Measurements from ENCODE around the gene LRP8. TPM values are rescaled to one million over a fixed set of nuclear protein-coding genes. Genes with fewer than 3 reads are reported as not detected.

LRP8 gene
- total and polyA plus RNA-seq, 2 of the 13 experiments (the other 11 are each of a cell fraction or from before 2014, with no cell fraction given): 17.3 to 17.4 TPM

- H3K4me1 ChIP-seq (ENCODE audit: insufficient read depth, low read length): no peaks in the 10 kb centered on the region
- CTCF ChIA-PET (ENCODE audit: low intra/inter-chr PET ratio, low total read pairs): no interaction called here
- H3K4me2 ChIP-seq (ENCODE audit: low read depth, low read length): no peak overlapping the region
- TF ChIP-seq ZFP90 (CRISPR knock-in tag; IDR thresholded peaks at IDR 0.05; ENCODE audit: borderline replicate concordance): no peak
- TF ChIP-seq ZNF142 (CRISPR knock-in tag; IDR thresholded peaks at IDR 0.05): no peak
- no peak for TF ChIP-seq SIX1 (CRISPR knock-in tag; IDR thresholded peaks at IDR 0.05; ENCODE audit: borderline replicate concordance)
- TF ChIP-seq SATB2 (CRISPR knock-in tag; IDR thresholded peaks at IDR 0.05): no peak
- no peak for TF ChIP-seq MIXL1 (CRISPR knock-in tag; IDR thresholded peaks at IDR 0.05)
- TF ChIP-seq ZNF546 (CRISPR knock-in tag; conservative IDR thresholded peaks at IDR 0.05): no peak
- no peak for TF ChIP-seq MXD4 (CRISPR knock-in tag; IDR thresholded peaks at IDR 0.05)
- no peak for TF ChIP-seq MTF1 (CRISPR knock-in tag; IDR thresholded peaks at IDR 0.05)
- no peak for TF ChIP-seq U2AF2 (IDR thresholded peaks at IDR 0.05; ENCODE audit: low read depth, low read length)
- TF ChIP-seq ZNF564 (CRISPR knock-in tag; IDR thresholded peaks at IDR 0.05): no peak
- TF ChIP-seq MBD4 (IDR thresholded peaks at IDR 0.05; ENCODE audit: borderline replicate concordance, low read length): no peak
- TF ChIP-seq SALL2 (CRISPR knock-in tag; IDR thresholded peaks at IDR 0.05): no peak
- no peak for TF ChIP-seq ZNF589 (CRISPR knock-in tag; conservative IDR thresholded peaks at IDR 0.05)
- H3K4me3 ChIP-seq (replicated peaks in 1 of 3; ENCODE audit: insufficient read depth in 1 of 3, low read depth in 2 of 3, low read length in 3 of 3): no peak overlapping the region
- no peaks in the 10 kb centered on the region for H3K27me3 ChIP-seq (ENCODE audit: control insufficient read depth in 1 of 2, insufficient read depth in 2 of 2, low read length in 2 of 2)
- DNase-seq (ENCODE audit: low spot score) (no peak), ATAC-seq (no peak), FAIRE-seq (no peak)
- H3K36me3 ChIP-seq (replicated peaks in 1 of 2; ENCODE audit: control insufficient read depth in 1 of 2, insufficient read depth in 2 of 2, low read length in 2 of 2): peaks cover 14 to 65% of the 10 kb centered on the region in 2 experiments
- H3K79me2 ChIP-seq (ENCODE audit: insufficient read depth, low read length): no peaks in the 10 kb centered on the region
- no peak overlapping the region for H2AFZ ChIP-seq (ENCODE audit: low read length)
- intact Hi-C loops (cut with micrococcal nuclease; ENCODE audit: unreplicated experiment): no loop called here
- H3K9me3 ChIP-seq (ENCODE audit: low read length): no peaks in the 10 kb centered on the region
- WGBS (ENCODE audit: low lambda C conversion rate): 98% methylated on average over 10 of the region's 11 CpGs
- no peak overlapping the region for H3K9ac ChIP-seq (ENCODE audit: insufficient read depth, low read depth, low read length)
- in situ Hi-C loops (cut with HindIII; ENCODE audit: extremely low pct_ligation_motif_present, low pct_unique_long_range_greater_than_20kb): no loop called here
- no TSS peak for BruUV-seq (replicated peaks)
- H4K20me1 ChIP-seq (ENCODE audit: insufficient read depth, low read length): no peaks in the 10 kb centered on the region
- POLR2A ChIA-PET: no interaction called here
- no peak overlapping the region for H3K27ac ChIP-seq (ENCODE audit: extremely low read length, insufficient read depth, low read length)
Measured at GRCh38 chr1:53256511-53257453, 71.1 kb downstream of the LRP8 start.
